ENCODE measurements around the gene RPL22. TPM values are rescaled to one million over a fixed set of nuclear protein-coding genes. Genes with fewer than 3 reads are reported as not detected.
A peak's percentile ranks its signal among the peaks of the same experiment; 100 is the strongest.

Gene RPL22
- total and polyA plus RNA-seq, 2 of the 8 experiments (the other 6 are each of a cell fraction or from before 2014, with no cell fraction given) = 133 to 521 TPM

- DNase-seq (ENCODE audit: low read depth in 1 of 2, low spot score in 2 of 2) = peak in 1 of 2 experiments; percentile 94
- Histone ChIP-seq H3K56ac (replicated peaks; ENCODE audit: insufficient read length, low read depth, low read length) (peak overlapping the region; percentile 11), H4K5ac (ENCODE audit: insufficient read length, low read depth, low read length) (no peak overlapping the region), H4K8ac (ENCODE audit: extremely low read depth, insufficient read depth, low read length) (peak overlapping the region; percentile 3; the same call in 1 of the 2 replicates), H2BK5ac (ENCODE audit: low read depth, low read length) (no peak overlapping the region; the same call in 1 of the 2 replicates), H3K4ac (replicated peaks; ENCODE audit: insufficient read length, low read depth, low read length) (no peak overlapping the region), H4K91ac (replicated peaks; ENCODE audit: insufficient read length, low read length) (no peak overlapping the region), H2BK12ac (ENCODE audit: low read depth, low read length) (no peak overlapping the region), H3K4me3 (ENCODE audit: extremely low read depth in 1 of 4, insufficient read depth in 2 of 4, low read depth in 3 of 4, low read length in 4 of 4) (peak overlapping the region; percentile 59 to 91 (median 80)), H3K79me1 (ENCODE audit: low read depth, low read length) (no peaks in the 10 kb centered on the region), H2BK15ac (ENCODE audit: low read length) (no peak overlapping the region), H3K4me1 (replicated peaks in 1 of 4; ENCODE audit: control insufficient read depth in 3 of 4, insufficient read depth in 4 of 4, low read length in 3 of 4) (peaks cover 14 to 40% (median 31%) of the 10 kb centered on the region in 4 experiments), H2AK5ac (ENCODE audit: low read depth, low read length) (no peak overlapping the region), H2AFZ (ENCODE audit: low read length) (no peak overlapping the region), H3K23me2 (ENCODE audit: low read depth, low read length) (peaks cover 23% of the 10 kb centered on the region; the same call in 1 of the 2 replicates), H3K27me3 (replicated peaks in 1 of 4; ENCODE audit: control insufficient read depth in 3 of 4, extremely low read depth in 1 of 4, insufficient read depth in 3 of 4, low read length in 3 of 4) (peaks cover 10 to 36% (median 25%) of the 10 kb centered on the region in 4 experiments), H3K36me3 (ENCODE audit: control insufficient read depth in 2 of 4, insufficient read depth in 4 of 4, low read length in 3 of 4) (no peaks in the 10 kb centered on the region), H3K9me3 (ENCODE audit: insufficient read depth in 2 of 2, low read depth in 1 of 2, low read length in 1 of 2) (no peaks in the 10 kb centered on the region), H3K23ac (ENCODE audit: insufficient read length) (no peak overlapping the region), H3K9ac (replicated peaks in 1 of 4; ENCODE audit: extremely low read depth in 1 of 4, low read depth in 3 of 4, low read length in 3 of 4) (peak overlapping the region in 2 of 4 experiments; percentile 13 to 70; a peak in 3 of 7 replicates), H4K20me1 (replicated peaks in 1 of 2; ENCODE audit: control insufficient read depth in 1 of 2, insufficient read depth in 2 of 2, low read length in 2 of 2) (peaks cover 9 to 21% of the 10 kb centered on the region in 2 experiments), H3K27ac (ENCODE audit: low read depth, low read length) (no peak overlapping the region), H3K4me2 (ENCODE audit: insufficient read depth in 1 of 2, low read depth in 2 of 2, low read length in 2 of 2) (peak overlapping the region; percentile 18 to 92), H2BK20ac (ENCODE audit: low read length) (no peak overlapping the region), H3K79me2 (ENCODE audit: control insufficient read depth in 1 of 2, insufficient read depth in 2 of 2, low read length in 2 of 2) (no peaks in the 10 kb centered on the region; a peak in 1 of 4 replicates), H3K14ac (ENCODE audit: insufficient read length) (no peak overlapping the region), H3K18ac (ENCODE audit: extremely low read depth, low read length) (peak overlapping the region; percentile 48; the same call in 1 of the 2 replicates), H2BK120ac (replicated peaks; ENCODE audit: low read depth, low read length) (no peak overlapping the region)
- POLR2A ChIA-PET (ENCODE audit: partially characterized antibody) = interaction anchor here (0.8 to 9.3 kb wide), 17 partner anchors 8 to 244 kb away, joined by 3 to 64 read pairs (median 3); partner anchors contain the start of genes ACOT7, ICMT and RNF207
- 1% methylated on average over 18 of the region's 79 CpGs; no CpG with 5 or more reads in 1 of the 2 experiments for WGBS, 2 experiments (ENCODE audit: extremely low coverage in 1 of 2, insufficient coverage in 1 of 2, insufficient read length in 1 of 2, insufficient replicate concordance in 2 of 2, low coverage in 1 of 2, low lambda C conversion rate in 2 of 2, missing lambda C conversion rate in 1 of 2)
- FAIRE-seq = no peak
- CTCF ChIA-PET (ENCODE audit: partially characterized antibody) = interaction anchor here (0.7 to 19.1 kb wide), 30 partner anchors 8 to 277 kb away, joined by 3 to 353 read pairs (median 8); partner anchors contain the start of genes ACOT7, GPR153, ICMT and RNF207
- TF ChIP-seq NRF1 (IDR thresholded peaks at IDR 0.05; ENCODE audit: low read depth, low read length) (no peak), PHF8 (conservative IDR thresholded peaks at IDR 0.05; ENCODE audit: low read depth, low read length) (no peak), SAP30 (IDR thresholded peaks at IDR 0.05; ENCODE audit: insufficient read depth, insufficient replicate concordance, low read length) (no peak)
- TF ChIP-seq, protein P1, sequence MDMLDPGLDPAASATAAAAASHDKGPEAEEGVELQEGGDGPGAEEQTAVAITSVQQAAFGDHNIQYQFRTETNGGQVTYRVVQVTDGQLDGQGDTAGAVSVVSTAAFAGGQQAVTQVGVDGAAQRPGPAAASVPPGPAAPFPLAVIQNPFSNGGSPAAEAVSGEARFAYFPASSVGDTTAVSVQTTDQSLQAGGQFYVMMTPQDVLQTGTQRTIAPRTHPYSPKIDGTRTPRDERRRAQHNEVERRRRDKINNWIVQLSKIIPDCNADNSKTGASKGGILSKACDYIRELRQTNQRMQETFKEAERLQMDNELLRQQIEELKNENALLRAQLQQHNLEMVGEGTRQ (IDR thresholded peaks at IDR 0.05; ENCODE audit: low read length) = no peak
These were observed 45.9 kb upstream of the RPL22 start for GRCh38 chr1:6245086-6245868.
